HG03469 (cell line): ENCODE results near the gene EEFSEC.

Experiments used
- ATAC-seq: cut with Tn5 transposase; IDR thresholded peaks from one replicate; pipeline ENCODE4 v1.9.1; 2021; ENCODE audit warnings: mild to moderate bottlenecking, moderate library complexity, moderate number of reproducible peaks; ENCODE audit not compliant: unreplicated experiment

Gene EEFSEC

DNA sequence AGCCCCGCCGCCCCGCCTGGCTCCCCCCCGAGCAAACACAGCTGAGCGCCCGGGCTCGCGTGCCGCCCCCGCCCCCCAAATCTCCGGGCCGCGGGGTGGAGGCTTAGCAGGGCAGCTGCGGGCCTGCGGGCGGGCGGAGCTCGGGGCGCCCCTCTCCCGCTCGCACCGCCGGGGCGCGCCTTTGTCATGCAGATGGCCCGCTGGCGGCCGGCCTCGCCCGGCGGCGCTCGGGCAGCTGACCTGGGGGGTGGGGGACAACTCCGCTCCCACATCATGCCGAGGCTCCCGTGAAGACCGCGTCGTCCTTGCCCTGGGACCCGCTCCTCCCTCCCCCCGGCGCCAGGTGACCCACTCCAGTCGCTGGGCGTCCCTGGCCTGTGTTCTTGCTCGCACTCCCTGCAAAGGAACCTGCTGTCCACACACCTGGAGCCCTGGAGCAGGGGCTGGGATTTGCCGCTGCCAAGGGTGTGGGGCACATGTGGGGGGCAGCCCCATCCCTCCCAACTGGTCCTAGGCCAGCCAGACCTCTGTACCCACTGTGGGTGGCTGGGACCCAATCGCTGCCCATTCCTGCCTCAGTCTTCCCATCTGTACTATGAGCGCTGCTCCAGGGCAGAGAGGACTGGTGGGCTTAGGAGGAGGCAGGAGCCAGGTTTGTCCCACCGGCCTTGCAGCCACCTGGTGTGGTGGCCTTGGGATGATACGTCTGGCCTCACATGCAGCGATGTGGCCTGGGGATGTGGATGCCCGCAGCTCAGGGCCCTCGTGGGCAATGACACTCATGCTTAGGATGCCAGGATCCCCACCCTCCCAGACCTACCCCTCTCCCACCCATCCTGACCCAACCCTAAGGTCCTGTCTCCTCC lies 279.9 kb downstream of the EEFSEC start:
- ATAC-seq = no peak

- no peak for ATAC-seq
Measured at GRCh38 chr3:128433837-128434165, 280.5 kb downstream of the EEFSEC start.

GRCh38 chr3:128434524-128434923 lies 281.2 kb downstream of the EEFSEC start:
- ATAC-seq = no peak

- no peak for ATAC-seq
Measured at GRCh38 chr3:128435058-128435457, 281.8 kb downstream of the EEFSEC start.

- no peak for ATAC-seq
Measured at GRCh38 chr3:128435561-128435960, 282.3 kb downstream of the EEFSEC start.

- no peak for ATAC-seq
Measured at GRCh38 chr3:128436214-128436613, 282.9 kb downstream of the EEFSEC start.

GRCh38 chr3:128438488-128439072 lies 285.3 kb downstream of the EEFSEC start:
- ATAC-seq = no peak

DNA sequence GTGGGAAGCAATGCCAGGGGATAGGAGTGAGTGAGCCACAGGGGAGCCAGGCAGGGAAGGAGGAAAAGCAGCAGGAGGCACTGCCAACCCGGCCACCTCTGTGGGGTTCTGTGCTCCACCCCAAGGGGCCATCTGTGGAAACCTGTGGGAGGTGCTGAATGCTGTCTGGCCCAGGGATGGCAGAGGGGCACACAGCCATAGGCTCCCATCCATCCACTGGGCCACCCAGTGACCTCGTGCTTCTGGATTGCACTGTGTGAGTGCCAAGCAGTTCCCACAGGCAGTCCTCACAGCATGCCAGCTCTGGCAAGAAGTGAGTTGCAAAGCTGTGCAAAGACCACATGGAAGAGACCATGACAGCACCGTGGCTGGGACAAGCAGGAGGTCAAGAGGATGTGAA lies 285.9 kb downstream of the EEFSEC start:
- no peak for ATAC-seq

- ATAC-seq = no peak
Measured at GRCh38 chr3:128442070-128442469, 288.8 kb downstream of the EEFSEC start.

DNA sequence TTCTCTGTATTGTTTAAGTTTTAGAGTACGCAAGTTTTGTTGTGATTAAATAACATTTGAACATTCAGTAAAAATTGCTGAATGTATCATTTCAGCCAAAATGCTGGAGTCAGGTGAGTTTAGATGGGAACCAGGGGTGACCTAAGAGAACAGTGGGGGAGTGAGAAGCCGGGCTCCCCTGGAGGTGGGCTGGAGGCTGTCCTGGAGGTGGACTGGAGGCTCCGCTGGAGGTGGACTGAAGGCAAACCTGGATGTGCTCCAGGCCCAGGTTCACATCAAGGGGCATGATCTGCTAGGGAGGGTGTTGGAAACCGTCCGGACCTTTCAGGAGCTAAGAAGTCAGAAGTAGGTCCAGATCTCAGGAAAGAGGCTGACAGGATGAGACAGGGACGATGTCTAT lies 289.7 kb downstream of the EEFSEC start:
- no peak for ATAC-seq

DNA sequence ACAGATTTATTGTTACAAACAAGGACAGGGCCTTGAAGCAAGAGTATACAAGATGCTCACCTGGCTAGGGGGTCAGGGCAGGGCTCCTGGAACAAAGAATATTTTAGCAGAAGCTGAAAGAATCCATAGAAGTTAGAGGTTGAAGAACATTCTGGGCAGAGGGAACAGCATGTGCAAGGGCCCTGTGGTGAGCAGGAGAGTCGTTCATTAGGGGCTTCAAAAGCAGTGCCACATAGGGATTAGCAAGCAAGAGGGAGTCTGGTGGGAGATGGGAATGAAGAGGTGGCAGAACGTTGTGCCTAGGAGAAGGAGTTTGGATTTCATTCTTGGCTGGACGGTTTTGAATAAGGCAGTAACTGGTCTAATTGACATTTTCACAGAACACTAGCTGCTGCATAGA lies 290.5 kb downstream of the EEFSEC start:
- ATAC-seq = no peak

- ATAC-seq = no peak
Measured at GRCh38 chr3:128445357-128445756, 292.1 kb downstream of the EEFSEC start.

DNA sequence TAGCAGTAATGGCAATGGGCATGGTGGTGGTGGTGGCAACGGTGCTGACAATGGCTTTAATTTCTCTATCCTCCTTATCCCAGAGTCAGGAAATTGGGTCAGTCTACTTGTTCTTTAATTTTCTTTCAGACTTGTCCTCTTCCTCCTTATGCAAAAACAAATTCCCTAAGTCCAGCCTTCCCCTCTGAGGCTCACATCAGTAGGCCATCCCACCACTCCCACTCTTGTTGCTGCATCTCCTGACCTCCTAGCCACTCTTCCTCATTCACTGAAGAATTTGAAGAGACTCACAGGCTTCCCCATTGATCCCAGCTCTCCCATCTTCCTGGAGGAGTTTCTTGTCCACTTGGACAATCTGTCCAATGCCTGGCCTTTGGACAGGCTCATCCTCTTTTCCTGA lies 293.5 kb downstream of the EEFSEC start:
- no peak for ATAC-seq

- no peak for ATAC-seq
Measured at GRCh38 chr3:128447561-128448013, 294.3 kb downstream of the EEFSEC start.

DNA sequence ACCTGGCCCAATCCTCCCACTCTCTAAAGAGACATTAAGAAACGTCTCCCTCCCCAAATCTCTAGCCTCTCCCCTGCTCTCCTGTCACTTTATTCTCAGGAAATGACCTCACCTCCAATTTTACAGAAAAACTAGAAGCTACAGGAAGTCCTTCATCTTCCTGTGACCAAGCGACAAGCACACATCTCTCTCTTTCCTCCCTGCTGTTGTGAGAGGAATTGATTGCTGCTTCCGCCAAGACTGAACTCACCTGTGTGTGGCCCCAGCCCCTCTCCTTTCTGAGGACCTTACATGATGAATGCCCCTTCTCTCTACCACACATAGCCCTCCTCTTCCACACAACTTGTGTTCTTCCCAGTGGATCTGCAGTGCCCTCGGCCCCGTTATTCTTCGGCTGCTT lies 295.2 kb downstream of the EEFSEC start:
- ATAC-seq = no peak

GRCh38 chr3:128449111-128449638 lies 295.9 kb downstream of the EEFSEC start:
- ATAC-seq = no peak

- ATAC-seq = no peak
Measured at GRCh38 chr3:128452120-128452519, 298.8 kb downstream of the EEFSEC start.

- no peak for ATAC-seq
Measured at GRCh38 chr3:128452678-128453275, 299.5 kb downstream of the EEFSEC start.

GRCh38 chr3:128453501-128454309 lies 300.4 kb downstream of the EEFSEC start:
- ATAC-seq = no peak

GRCh38 chr3:128454310-128454618 lies 301.0 kb downstream of the EEFSEC start:
- ATAC-seq = no peak

- ATAC-seq = no peak
Measured at GRCh38 chr3:128455116-128455515, 301.8 kb downstream of the EEFSEC start.
